GM21723 (cell line): ENCODE results near the gene SH2D3C.
"Not testable (repeated sequence)": the region's sequence is repeated elsewhere in the genome, so short reads cannot be mapped to it uniquely, and the experiment has no call there.

Source experiments
- ATAC-seq: cut with Tn5 transposase; IDR thresholded peaks from one replicate; pipeline ENCODE4 v1.9.1; 2021; ENCODE audit warnings: mild to moderate bottlenecking, moderate library complexity; ENCODE audit not compliant: unreplicated experiment

The SH2D3C gene

GRCh38 chr9:127785933-127786772 is 7.7 kb upstream of the SH2D3C start, which contains the start of gene CDK9:
Gene CDK9 (plus strand): TSS chr9:127786034. CDS start chr9:127786149, 115 bp downstream.
- ATAC-seq, result peak; percentile 67

DNA sequence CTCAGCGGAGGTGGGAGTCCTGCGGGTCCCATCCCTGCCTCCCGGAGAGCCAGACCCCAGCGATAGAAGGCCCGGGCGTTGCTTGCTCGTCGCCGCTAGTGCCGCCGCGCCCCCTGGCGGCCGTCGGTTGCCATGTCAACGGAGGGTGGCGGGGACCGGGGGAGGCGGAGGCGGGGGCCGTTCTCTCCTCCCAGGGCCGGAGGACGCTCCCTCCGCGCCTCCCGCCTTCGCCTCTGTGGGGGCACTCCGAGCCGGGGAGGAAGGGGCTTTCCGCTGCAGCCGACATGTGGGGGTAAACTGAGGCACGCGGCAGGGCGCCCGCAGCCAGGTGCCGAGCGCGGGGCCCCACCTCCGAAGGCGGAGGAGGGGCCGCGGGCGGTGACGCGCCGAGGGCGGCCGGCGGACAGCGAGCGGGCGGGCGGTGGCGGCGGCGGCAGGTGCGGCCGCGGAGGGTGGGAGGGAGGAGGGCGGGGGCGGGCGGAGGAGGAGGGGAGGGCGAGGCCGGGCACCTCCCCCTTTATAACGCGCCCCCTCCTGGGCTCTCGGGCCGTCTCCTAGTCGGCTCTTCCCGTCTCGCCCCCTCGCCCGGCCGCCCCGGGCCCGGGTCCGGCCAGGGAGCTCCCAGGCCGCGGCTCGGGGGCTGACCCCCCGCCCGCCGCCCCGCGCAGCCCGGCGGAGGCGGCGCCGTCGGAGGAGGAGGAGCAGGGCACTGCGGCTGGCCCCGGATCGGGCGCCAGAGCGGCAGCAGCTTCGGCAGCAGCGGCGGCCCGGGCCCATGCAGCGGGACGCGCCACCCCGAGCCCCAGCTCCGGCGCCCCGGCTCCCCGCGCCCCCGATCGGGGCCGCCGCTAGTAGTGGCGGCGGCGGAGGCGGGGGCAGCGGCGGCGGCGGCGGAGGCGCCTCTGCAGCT is 6.8 kb upstream of the SH2D3C start:
- peak; percentile 45 for ATAC-seq

DNA sequence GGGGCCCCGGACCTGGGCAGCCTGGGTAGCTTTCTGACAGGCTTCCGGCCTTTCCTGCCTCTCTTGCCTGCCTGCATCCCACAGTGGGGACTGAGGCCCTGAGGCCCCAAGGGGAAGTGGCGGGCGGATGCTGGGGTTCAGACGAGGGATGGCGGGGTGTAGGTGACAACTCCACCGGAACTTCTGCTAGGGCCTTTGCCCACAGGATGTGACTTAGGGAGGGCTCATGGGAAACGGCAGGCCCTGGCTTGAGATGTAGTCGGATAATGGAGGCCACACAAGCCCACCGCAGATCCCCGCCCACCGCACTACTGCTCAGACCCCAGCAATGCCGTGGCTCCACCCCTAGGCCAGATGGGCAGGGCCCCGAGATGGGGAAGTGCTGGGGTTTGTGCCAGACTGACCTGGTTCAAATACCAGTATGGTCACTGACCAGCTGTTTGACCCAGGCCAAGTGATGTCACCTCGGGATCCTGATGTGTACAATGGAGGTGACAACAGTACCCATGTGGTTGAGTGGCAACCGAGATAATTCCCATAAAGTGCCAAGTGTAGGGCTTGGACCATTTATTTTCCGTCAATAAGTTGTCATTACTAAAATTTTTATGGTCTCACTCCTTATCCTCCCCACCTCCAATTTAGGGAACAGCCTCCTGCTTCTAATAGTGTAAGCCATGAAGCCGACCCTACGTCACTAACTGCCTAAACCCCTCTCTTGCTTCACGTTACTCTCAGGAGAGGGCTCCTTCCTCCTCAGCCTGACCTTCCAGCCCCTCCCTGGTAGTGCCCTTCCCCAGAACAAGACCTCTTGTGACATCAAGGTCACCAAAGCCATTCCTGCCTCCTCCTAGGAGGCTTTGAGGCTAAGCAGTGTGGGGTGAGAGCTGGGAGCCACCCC is 4.9 kb upstream of the SH2D3C start:
- ATAC-seq, result no peak

GRCh38 chr9:127781806-127782205 is 3.3 kb upstream of the SH2D3C start:
- ATAC-seq, result no peak

DNA sequence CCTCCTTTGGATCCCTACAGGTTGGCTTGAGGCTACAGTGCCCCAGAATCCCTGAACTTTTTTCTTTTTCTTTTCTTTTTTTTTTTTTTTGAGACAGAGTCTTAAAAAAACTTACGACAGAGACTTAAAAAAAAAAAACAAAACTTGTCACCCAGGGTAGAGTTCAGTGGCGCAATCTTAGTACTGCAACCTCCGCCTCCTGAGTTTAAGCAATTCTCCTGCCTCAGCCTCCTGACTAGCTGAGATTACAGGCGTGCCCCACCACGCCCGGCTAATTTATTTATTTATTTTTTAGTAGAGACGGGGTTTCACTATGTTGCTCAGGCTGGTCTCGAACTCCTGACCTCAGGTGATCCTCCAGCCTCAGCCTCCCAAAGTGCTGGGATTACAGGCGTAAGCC is 2.4 kb upstream of the SH2D3C start:
- ATAC-seq, result not testable (repeated sequence)

DNA sequence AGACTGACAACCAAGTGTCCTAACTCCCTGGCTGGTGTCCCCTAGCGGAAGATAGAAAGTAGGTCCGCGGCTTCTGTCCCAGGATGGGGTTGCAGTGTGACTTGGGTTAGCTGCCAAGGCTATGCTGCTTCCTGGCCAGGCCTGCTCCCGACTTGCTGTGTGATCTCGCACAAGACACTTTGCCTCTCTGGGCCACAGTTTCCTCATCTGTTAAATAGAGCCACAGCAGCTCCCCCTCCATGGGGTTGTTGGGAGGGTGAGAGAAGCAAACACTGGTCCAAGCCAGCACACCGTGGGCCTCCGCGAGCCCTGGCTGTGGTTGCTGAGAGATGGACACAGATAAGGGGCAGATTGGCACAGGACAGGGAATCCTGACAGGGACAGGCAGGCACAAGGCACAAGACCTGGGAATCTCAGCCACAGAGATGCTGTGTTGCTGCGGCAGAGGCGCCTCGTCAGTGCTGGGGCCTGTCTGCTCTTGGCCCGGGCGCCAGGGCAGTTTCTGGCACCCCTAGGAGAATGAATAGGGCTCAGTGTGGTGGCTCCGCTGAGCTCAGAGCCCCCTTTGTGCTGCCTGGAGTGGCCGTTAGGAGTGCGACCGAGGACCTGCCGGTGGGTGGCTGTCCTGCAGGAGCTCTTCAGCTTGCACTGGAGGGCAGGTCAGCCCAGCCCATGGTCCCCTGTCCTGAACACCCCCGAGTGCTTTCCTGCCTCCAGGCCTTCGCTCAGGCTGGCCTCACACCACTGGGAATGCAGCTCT is 1.8 kb upstream of the SH2D3C start:
- ATAC-seq, result no peak

DNA sequence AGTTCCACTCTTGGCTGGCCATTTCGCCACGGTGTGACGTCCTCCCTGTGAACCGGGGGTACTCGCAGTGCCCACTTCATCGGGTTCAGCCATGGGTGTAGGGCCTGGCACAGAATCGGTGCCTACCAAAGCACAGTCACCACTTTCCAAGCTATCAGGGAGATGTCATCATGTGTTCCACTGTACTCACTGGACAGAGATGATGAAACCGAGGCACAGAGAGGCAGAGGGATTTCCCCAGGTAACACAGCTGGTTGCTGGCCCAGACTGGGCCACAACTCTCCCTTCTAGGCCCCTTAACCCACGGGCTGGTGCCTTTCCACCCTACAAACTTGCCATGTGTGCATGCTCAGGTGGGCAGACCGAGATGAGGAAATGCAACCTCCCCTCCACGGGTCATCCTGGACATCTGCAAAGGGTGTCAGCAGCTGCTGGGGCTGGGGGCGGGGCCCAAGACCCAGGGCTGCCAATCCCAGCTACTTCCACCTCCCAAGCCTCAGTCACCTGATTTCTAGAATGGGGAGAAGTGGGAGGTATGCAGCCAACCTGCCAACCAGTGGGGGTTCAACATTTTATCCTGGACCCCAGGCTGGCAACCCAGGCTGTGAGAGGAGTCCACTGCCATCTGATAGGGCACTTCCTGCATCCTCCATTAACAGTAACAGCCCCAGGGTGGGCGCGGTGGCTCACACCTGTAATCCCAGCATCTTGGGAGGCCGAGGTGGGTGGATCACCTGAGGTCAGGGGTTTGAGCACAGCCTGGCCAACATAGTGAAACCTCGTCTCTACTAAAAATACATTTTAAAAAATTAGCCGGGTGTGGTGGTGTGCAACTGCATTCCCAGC is 893 bp upstream of the SH2D3C start:
- peak; percentile 53 for ATAC-seq

GRCh38 chr9:127777368-127777980 is 992 bp downstream of the SH2D3C start:
- ATAC-seq, result no peak

DNA sequence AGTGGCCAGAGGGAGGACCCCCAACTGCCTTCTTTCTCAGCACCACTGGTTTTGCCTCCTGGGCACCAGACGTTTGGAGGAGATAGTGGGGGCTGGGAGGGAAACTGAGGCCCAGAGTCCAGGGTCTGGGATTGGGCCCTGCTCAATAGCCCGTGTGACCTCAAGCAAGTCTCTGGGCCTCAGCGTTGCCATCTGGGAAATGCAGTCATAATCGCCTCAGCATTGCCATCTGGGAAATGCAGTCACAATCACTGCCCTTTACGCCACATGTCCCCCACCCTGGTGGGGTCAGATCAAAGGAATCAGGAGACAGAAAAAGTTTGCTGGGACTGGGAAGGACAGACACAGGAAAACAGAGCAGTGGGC is 1.6 kb downstream of the SH2D3C start:
- ATAC-seq, result no peak

DNA sequence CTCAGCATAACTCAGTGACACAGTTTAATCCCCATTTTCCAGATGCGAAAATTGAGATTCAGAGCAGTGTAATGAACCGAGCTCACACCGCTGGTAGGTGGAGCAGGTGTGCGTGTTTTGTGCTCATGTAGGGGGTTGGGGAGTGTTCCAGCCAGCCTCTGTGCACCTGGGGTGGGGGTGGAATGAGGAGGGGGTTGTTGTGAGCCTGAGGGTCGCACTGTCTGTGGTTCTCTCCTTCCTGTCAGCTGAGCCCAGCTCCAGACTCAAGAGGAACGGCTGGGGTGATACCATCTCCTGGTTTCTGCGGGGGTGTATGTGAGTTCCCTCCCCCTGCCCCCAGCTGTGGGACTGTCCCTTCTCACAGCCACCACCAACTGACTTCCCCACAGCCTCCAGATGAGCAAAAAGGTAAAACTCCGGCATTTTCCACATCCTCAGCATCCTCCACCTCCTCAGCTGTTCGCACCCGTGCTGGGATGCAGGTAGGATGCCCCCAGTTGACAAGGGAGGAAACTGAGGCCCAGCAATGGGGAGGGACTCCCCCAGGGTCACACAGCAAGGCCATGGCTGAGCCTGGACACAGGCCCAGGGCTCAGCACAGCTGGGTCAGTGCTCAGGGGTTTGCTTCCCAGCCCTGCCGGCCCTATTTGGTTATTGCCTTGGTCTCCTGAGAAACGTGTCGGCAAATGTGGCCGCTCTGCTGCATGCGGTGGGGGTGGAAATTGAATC is 2.1 kb downstream of the SH2D3C start:
- ATAC-seq, result no peak

DNA sequence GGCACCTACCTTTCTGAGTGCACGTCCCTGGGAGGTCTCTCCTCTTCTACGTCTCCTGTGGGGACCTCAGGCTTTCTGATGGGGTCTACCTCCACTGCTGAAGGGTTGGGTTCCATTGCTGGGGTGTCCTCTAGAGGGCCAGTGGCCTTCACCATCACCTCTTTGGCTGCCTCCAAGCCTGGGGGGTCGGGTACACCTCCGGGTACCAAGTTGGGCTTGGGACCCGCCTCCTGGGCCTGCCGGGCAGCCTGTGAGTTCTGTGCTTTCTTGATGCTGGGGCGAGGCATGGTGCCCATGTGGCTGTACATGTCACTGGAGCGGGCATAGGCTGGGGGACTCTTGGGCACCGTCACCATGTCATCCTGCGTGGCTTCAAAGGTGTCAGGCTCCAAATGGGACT is 4.5 kb downstream of the SH2D3C start:
- ATAC-seq, result no peak

DNA sequence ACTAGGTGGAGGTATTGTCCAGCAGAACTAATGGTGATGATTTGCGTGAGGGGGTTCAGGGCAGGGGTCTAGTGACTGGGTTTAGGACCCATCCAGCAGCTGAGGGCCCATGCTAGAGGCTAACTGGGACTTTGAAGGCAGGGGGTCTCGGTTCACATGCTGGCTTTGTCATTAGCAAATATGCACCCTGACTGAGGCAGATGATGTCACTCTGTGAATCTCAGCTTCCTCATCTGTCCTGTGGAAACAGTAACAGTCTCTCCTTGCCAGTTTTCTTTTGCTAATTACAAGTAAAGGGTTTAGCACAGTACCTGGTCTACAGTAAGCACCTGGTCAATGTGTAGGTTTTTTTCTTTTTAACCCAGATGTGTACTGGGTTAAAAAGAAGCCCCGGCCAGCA is 5.2 kb downstream of the SH2D3C start:
- no peak for ATAC-seq

- no peak for ATAC-seq
These were observed 5.9 kb downstream of the SH2D3C start for GRCh38 chr9:127772603-127773002.

- ATAC-seq, result no peak
These were observed 6.8 kb downstream of the SH2D3C start for GRCh38 chr9:127771570-127772189.

GRCh38 chr9:127770905-127771569 is 7.4 kb downstream of the SH2D3C start:
- ATAC-seq, result peak; percentile 81

- ATAC-seq, result no peak
These were observed 7.9 kb downstream of the SH2D3C start for GRCh38 chr9:127770583-127770904.

- ATAC-seq, result no peak
These were observed 8.4 kb downstream of the SH2D3C start for GRCh38 chr9:127769929-127770582.
